B cell (primary cell): ENCODE measurements around the gene NOL6.

Experiments used
- EZH2 ChIP-seq: IDR thresholded peaks from 2 replicates; pipeline ENCODE4 v1.6.1; 2012; ENCODE audit warnings: borderline replicate concordance, low read depth, mild to moderate bottlenecking, moderate library complexity, low read length; ENCODE audit not compliant: insufficient read depth, poor library complexity, severe bottlenecking
- TF ChIP-seq, protein P1 (sequence below): fragments of 200-600 bp; IDR thresholded peaks from one replicate; pipeline ENCODE4 v1.8.0; 2022; ENCODE audit warnings: antibody characterized with exemption, mild to moderate bottlenecking

DNA sequence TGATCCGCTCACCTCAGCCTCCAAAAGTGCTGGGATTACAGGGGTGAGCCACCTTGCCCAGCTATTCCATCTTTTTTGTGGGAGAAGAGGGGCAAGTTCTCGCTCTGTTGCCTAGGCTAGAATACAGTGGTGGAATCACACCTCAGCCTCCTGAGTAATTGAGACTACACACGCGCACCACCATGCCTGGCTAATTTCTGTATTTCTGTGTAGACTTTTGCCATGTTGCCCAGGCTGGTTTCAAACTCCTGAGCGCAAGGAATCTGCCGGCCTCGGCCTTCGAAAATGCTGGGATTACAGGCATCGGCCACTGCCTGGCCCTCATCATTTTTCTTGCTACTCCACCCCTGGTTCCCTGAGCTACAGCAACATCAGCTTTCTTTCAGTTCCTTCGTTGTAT lies 2.8 kb upstream of the NOL6 start:
- no peak for TF ChIP-seq EZH2
- TF ChIP-seq, protein P1, sequence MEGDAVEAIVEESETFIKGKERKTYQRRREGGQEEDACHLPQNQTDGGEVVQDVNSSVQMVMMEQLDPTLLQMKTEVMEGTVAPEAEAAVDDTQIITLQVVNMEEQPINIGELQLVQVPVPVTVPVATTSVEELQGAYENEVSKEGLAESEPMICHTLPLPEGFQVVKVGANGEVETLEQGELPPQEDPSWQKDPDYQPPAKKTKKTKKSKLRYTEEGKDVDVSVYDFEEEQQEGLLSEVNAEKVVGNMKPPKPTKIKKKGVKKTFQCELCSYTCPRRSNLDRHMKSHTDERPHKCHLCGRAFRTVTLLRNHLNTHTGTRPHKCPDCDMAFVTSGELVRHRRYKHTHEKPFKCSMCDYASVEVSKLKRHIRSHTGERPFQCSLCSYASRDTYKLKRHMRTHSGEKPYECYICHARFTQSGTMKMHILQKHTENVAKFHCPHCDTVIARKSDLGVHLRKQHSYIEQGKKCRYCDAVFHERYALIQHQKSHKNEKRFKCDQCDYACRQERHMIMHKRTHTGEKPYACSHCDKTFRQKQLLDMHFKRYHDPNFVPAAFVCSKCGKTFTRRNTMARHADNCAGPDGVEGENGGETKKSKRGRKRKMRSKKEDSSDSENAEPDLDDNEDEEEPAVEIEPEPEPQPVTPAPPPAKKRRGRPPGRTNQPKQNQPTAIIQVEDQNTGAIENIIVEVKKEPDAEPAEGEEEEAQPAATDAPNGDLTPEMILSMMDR: no peak
